K562 (cell line): Measurements from ENCODE around the gene CAMK2B. TPM values are rescaled to one million over a fixed set of nuclear protein-coding genes. Genes with fewer than 3 reads are reported as not detected.

Experiments
- RCOR1 ChIP-seq, 2 experiments: IDR thresholded peaks; 2 replicates each; pipeline ENCODE4 v1.6.1; 2012; ENCODE audit warnings: low read depth in 2 of 2, low read length in 2 of 2, borderline replicate concordance in 1 of 2, improper control_type of control experiment in 1 of 2
- RREB1 ChIP-seq: fragments of 250-450 bp; sonication (Bioruptor Pico); IDR thresholded peaks from 2 replicates; pipeline ENCODE4 v1.4.0; 2020
- SAP30 ChIP-seq: fragments of 200-600 bp; sonication (generic); IDR thresholded peaks from 2 replicates; pipeline ENCODE4 v1.6.1; 2012; ENCODE audit warnings: borderline replicate concordance, low read depth, mild to moderate bottlenecking, moderate library complexity, low read length, control low read depth, inconsistent platforms; ENCODE audit not compliant: insufficient read depth, poor library complexity, severe bottlenecking
- SPI1 ChIP-seq: IDR thresholded peaks from 2 replicates; pipeline ENCODE4 v1.6.1; 2011; ENCODE audit warnings: low read depth, low read length, control low read depth, borderline replicate concordance
- ZBTB40 ChIP-seq, 2 experiments: fragments of 450-650 bp in 1 of 2; sonication (generic) in 1 of 2; formaldehyde crosslinking in 1 of 2; IDR thresholded peaks; 2 replicates each; pipeline versions ENCODE4 v1.7.1 to v1.9.0; 2016 to 2022; ENCODE audit warnings: inconsistent platforms in 1 of 2, mild to moderate bottlenecking in 1 of 2, missing genetic modification reagents in 1 of 2
- ZFP91 ChIP-seq: sonication (generic); formaldehyde crosslinking; IDR thresholded peaks from 2 replicates; pipeline ENCODE4 v1.8.0; 2022; ENCODE audit warnings: mild to moderate bottlenecking, missing genetic modification reagents
- ZNF232 ChIP-seq: sonication (generic); formaldehyde crosslinking; IDR thresholded peaks from 2 replicates; pipeline ENCODE4 v1.8.0; 2022; ENCODE audit warnings: mild to moderate bottlenecking, missing genetic modification reagents
- polyA plus RNA-seq, 8 experiments: library from polyadenylated mRNA; depleted of rRNA in 4 of 8; stranded (reverse) in 5 of 8; unstranded in 3 of 8; fragments of >200 nt; fragmentation: Nextera tagmentation in 2 of 8; fragmentation: Illumina TruSeq in 1 of 8; extraction: Ambion mirVana in 2 of 8; extraction: Trizol in 1 of 8; gene quantifications; 2 replicates each; pipeline versions ENCODE4 v1.2.1 to v1.2.3, GENCODE V29; 2011 to 2014; ENCODE audit warnings: inconsistent platforms in 1 of 8, missing spikeins in 1 of 8
- total RNA-seq, 7 experiments: library from RNA; depleted of rRNA in 6 of 7; stranded (reverse); fragments of >200 nt in 6 of 7; fragmentation: Illumina TruSeq in 2 of 7; extraction: Trizol in 2 of 7; gene quantifications; 2 replicates each; pipeline versions ENCODE4 v1.2.1 to v1.2.3, GENCODE V29; 2011 to 2021; ENCODE audit warnings: low replicate concordance in 1 of 7

CAMK2B gene
- total and polyA plus RNA-seq, 9 of the 15 experiments (the other 6 are each of a cell fraction or from before 2014, with no cell fraction given), result 0.04 to 0.09 (median 0.05) TPM; not detected in 4

- TF ChIP-seq RCOR1 (IDR thresholded peaks at IDR 0.05; ENCODE audit: borderline replicate concordance in 1 of 2, low read depth in 2 of 2, low read length in 2 of 2) (no peak), SAP30 (no peak), SPI1 (no peak), ZNF232 (CRISPR knock-in tag) (no peak), ZBTB40 (IDR thresholded peaks at IDR 0.05) (0 out of 2 replicates have a peak, but pooled peaks have one; percentile 16), ZBTB40 (CRISPR knock-in tag; IDR thresholded peaks at IDR 0.05) (no peak), ZFP91 (CRISPR knock-in tag) (no peak), RREB1 (CRISPR knock-in tag) (no peak)
Observed at GRCh38 chr7:44309271-44310091, 15.9 kb downstream of the CAMK2B start (continued).
